ENCODE measurements around the gene KIAA0232.

KIAA0232 gene

DNA sequence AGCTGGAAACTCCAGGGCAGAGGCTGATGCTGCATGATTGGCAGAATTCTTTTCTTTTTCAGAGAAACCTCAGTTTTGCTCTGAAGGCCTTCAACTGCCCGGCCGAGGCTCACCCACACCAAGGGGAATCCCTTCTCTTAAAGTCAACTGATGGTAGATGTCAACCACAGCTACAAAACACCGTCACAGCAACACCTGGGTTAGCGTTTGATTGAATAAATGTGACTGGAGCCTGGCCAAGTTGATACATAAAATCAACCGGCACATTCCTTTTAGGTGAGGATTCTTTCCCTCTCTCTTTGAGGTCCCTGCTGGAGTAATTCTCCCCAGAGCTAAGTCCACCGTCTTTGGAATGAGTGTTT, 15.2 kb upstream of the KIAA0232 start:
- no peak for DNase-seq (ENCODE audit: insufficient read length, low spot score)
- no peak for FAIRE-seq
- TF ChIP-seq TAF1 (IDR thresholded peaks at IDR 0.05; ENCODE audit: low read depth, low read length) (no peak), POLR2AphosphoS5 (IDR thresholded peaks at IDR 0.05; ENCODE audit: low read depth, low read length) (no peak), PAX5 (IDR thresholded peaks at IDR 0.05; ENCODE audit: insufficient read depth, low read length, severe bottlenecking) (no peak), POLR2A (IDR thresholded peaks at IDR 0.05; ENCODE audit: low read depth, low read length) (no peak), POU2F2 (IDR thresholded peaks at IDR 0.05; ENCODE audit: low read depth, low read length) (no peak), SPI1 (IDR thresholded peaks at IDR 0.05; ENCODE audit: low read depth, low read length) (no peak)

DNA sequence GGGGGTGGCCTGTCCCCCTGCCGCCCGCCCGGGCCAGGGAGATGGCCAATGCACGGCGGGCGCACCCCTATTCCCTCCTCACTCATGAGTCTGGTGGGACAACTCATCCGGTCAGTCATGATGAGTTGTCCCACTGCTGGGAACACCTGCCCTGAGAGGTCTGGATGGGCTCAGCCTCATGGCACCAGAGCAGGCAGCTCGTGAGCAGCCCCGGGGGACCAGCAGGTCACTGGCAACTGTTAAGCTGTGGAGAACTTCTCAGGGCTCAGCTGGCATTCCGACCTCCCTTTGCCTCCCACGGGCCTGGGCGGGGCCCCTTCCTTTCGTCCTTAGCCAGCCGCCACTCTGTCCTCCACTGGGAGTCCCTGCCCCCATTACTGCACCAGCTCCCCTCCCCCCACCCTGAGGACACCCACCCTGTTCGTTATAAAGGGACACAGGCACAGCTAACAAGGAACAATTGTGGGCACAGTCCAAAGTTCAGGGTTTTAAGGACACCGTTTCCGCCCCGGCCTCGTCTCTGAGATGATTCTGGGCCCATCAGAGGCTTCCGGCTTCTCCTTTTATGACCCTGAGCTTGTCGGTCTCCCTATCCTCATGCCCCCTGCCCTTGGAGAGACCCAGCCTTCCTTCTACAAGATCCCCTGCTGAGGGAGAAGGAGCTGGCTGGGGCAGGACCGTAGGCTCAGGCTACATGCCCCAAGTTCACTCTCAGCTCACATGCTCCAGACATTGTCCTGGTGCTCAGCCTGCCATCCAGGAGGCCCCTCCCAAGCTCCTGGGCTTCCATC, 14.6 kb upstream of the KIAA0232 start:
- FAIRE-seq (no peak), DNase-seq (ENCODE audit: insufficient read length, low spot score) (no peak)
- TF ChIP-seq POLR2A (IDR thresholded peaks at IDR 0.05; ENCODE audit: low read depth, low read length) (no peak), POU2F2 (IDR thresholded peaks at IDR 0.05; ENCODE audit: low read depth, low read length) (no peak), TAF1 (IDR thresholded peaks at IDR 0.05; ENCODE audit: low read depth, low read length) (no peak), SPI1 (IDR thresholded peaks at IDR 0.05; ENCODE audit: low read depth, low read length) (no peak), POLR2AphosphoS5 (IDR thresholded peaks at IDR 0.05; ENCODE audit: low read depth, low read length) (no peak), PAX5 (IDR thresholded peaks at IDR 0.05; ENCODE audit: insufficient read depth, low read length, severe bottlenecking) (no peak)

DNA sequence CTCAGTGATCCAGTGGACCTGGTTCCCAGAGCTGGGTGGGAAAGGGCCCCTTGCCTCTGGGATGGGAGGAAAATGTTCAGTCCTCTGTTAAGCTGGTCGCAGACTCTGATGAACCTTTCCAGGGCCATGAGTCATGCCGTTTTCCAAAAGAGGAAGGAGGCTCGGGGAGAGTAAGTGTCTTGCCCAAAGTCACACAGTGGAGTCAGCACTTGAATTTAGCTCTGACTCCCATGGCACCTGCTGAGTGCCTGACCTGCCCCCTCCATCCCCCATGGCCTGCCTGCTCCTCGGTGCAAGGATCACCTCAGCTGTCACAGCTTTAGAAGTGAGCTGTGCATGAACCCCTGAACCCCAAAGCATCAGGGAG, 14.0 kb upstream of the KIAA0232 start:
- no peak for FAIRE-seq
- DNase-seq (ENCODE audit: insufficient read length, low spot score): no peak
- no peak for TF ChIP-seq POU2F2 (IDR thresholded peaks at IDR 0.05; ENCODE audit: low read depth, low read length)
- TF ChIP-seq POLR2A (IDR thresholded peaks at IDR 0.05; ENCODE audit: low read depth, low read length): no peak

DNA sequence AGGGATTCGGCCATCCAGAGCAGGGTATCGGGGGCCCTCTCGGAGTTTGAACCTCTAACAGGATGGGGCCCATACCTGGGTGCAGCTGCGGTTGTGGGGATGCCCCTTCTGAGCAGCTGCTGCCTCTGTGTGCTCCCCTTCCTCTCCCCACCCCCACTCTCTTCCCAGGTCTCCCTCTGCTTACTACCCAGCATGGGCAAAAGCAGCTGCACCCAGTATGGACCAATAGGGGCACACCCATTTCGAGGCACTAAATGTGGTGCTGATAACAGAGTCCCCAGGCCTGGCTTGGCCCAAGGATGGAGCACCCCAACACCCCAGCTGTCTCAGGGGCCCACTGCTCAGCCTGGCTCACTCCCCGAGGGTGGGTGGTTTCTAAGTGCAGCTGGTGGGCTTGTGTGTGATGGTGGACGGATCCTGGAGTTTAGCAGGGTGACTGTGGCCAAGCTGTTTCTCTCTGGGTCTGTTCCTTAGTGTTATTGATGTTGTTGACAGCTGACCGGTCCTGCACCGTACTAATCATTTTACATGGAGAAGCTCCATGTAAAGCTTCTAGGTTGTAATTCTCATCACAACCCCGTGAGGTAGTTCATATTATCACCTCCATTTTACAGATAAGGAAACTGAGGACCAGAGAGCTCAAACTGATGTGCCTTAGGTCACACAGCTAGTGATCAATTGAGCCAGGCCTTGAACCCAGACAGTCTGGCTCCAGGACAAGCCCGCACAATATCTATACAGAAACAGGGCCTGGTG, 13.1 kb upstream of the KIAA0232 start:
- TF ChIP-seq PAX5 (IDR thresholded peaks at IDR 0.05; ENCODE audit: insufficient read depth, low read length, severe bottlenecking) (no peak), TAF1 (IDR thresholded peaks at IDR 0.05; ENCODE audit: low read depth, low read length) (no peak), POU2F2 (IDR thresholded peaks at IDR 0.05; ENCODE audit: low read depth, low read length) (no peak)
- no peak for DNase-seq (ENCODE audit: insufficient read length, low spot score)
- FAIRE-seq: peak; percentile 13

DNA sequence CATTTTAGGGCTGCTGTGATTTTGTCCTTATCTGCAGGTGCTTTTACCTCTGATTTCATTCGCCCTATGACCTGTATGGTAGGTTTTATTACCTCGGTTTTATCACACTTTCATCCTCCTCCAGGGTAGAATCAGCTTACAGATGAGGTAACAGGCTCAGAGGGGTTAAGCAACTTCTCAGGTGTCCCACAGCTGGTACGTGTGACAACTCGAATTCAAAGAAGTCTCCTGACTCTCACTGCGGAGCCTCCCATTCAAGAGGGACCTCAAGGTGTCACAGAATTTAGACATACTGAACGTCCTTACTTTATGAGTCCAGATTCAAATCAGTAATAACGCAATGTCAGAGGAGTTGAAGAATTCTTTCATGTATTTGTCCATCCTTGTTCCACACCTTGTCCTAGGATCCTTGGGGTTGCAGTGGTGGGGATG, 12.5 kb upstream of the KIAA0232 start:
- TF ChIP-seq SPI1 (IDR thresholded peaks at IDR 0.05; ENCODE audit: low read depth, low read length) (no peak), POLR2AphosphoS5 (IDR thresholded peaks at IDR 0.05; ENCODE audit: low read depth, low read length) (no peak), TAF1 (IDR thresholded peaks at IDR 0.05; ENCODE audit: low read depth, low read length) (no peak), PAX5 (IDR thresholded peaks at IDR 0.05; ENCODE audit: insufficient read depth, low read length, severe bottlenecking) (no peak), POLR2A (IDR thresholded peaks at IDR 0.05; ENCODE audit: low read depth, low read length) (no peak), POU2F2 (IDR thresholded peaks at IDR 0.05; ENCODE audit: low read depth, low read length) (no peak)
- FAIRE-seq (no peak), DNase-seq (ENCODE audit: insufficient read length, low spot score) (no peak)

DNA sequence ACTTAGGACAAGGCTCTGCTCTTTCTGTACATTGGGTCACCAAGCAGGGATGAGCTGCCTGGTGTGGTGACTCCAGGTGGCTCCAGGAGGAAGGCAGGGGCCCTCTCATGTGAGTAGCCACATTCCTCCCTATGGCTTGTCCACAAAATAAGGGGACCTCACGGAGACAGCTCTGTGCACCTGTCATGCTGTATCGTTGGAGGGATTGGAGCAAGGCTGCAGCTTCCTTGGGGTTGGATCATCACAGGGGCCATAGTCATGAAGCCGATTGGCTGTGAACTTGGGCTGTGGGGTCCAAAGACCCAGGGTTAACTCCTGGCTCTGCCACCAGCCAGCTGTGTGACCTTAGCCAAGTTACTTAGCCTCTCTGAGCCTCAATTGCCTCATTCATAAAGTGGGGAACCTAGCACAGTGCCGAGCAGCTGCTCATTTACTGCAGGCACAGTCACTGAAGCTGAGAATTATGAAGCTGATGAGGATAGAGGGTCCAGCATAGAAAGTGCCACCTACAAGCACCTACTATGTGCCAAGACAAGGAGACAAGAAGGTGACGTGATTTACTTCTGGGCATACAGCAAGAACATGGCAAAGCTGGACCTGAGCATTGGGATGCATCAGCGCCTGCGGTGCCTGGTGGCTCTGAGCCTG, 11.8 kb upstream of the KIAA0232 start:
- TF ChIP-seq POLR2AphosphoS5 (IDR thresholded peaks at IDR 0.05; ENCODE audit: low read depth, low read length) (no peak), SPI1 (IDR thresholded peaks at IDR 0.05; ENCODE audit: low read depth, low read length) (no peak), TAF1 (IDR thresholded peaks at IDR 0.05; ENCODE audit: low read depth, low read length) (no peak), POLR2A (IDR thresholded peaks at IDR 0.05; ENCODE audit: low read depth, low read length) (no peak), PAX5 (IDR thresholded peaks at IDR 0.05; ENCODE audit: insufficient read depth, low read length, severe bottlenecking) (no peak), POU2F2 (IDR thresholded peaks at IDR 0.05; ENCODE audit: low read depth, low read length) (no peak)
- DNase-seq (ENCODE audit: insufficient read length, low spot score) (no peak), FAIRE-seq (no peak)

DNA sequence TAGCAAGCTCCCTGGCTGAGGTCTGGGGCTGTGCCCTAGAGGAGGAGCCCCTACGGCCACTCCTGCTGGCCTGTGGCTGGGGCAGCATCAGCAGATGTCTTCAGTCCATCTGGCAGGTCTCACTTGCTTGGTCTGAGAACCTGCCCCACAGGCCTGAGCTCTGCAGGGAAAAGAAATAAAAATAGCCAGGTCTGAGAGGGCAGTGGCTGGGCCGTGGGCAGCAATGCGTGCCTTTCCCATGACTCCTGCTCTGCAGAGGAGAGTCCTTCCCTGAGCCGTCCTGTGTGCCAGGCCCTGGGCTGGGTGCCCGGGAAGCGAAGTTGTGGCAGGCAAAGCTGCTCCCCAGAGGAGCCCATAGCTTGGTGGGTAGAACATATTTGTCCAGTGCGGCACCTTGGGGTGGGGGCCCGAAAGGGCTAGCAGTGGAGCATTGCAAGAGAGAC, 11.3 kb upstream of the KIAA0232 start:
- no peak for DNase-seq (ENCODE audit: insufficient read length, low spot score)
- no peak for TF ChIP-seq TAF1 (IDR thresholded peaks at IDR 0.05; ENCODE audit: low read depth, low read length)
- no peak for TF ChIP-seq POLR2AphosphoS5 (IDR thresholded peaks at IDR 0.05; ENCODE audit: low read depth, low read length)
- TF ChIP-seq POLR2A (IDR thresholded peaks at IDR 0.05; ENCODE audit: low read depth, low read length): no peak
- TF ChIP-seq POU2F2 (IDR thresholded peaks at IDR 0.05; ENCODE audit: low read depth, low read length): no peak
- no peak for TF ChIP-seq PAX5 (IDR thresholded peaks at IDR 0.05; ENCODE audit: insufficient read depth, low read length, severe bottlenecking)
- TF ChIP-seq SPI1 (IDR thresholded peaks at IDR 0.05; ENCODE audit: low read depth, low read length): no peak
- FAIRE-seq: no peak

DNA sequence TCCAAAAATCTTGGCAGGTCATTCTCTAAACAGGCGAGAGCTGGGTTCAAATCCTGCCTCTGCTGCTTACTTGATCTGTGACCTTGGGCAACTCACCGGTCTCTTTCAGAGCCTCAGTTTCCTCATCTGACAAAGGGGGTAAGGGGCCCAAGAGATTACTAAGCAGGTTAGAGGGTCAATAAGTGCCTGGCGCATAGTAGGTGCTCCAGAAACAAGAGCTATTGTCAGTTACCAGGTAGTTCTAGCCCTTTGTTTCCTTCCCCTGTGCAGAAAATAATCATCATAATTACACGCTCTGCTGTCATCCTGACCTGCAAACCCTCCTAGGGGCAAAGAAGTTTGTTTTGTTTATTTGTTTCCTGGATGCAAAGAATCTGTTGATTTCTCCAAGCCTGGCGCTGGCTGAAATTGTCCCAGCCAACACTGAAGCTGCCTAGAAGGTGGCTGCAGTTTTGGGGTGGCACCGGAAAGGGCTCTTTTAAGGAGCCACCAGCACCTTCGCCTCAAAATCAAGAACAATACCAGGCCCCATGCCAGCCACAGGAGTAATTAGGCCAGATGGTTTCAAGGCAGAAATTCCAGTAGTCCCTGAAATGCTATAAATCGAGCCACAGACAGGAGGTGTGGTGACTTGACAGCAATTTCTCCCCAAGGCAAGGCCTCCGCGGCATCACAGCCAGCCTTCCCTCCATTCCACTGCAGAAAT, 10.2 kb upstream of the KIAA0232 start:
- TF ChIP-seq PAX5 (IDR thresholded peaks at IDR 0.05; ENCODE audit: insufficient read depth, low read length, severe bottlenecking): no peak
- TF ChIP-seq POLR2A (IDR thresholded peaks at IDR 0.05; ENCODE audit: low read depth, low read length): no peak
- no peak for TF ChIP-seq POU2F2 (IDR thresholded peaks at IDR 0.05; ENCODE audit: low read depth, low read length)
- TF ChIP-seq POLR2AphosphoS5 (IDR thresholded peaks at IDR 0.05; ENCODE audit: low read depth, low read length): no peak
- no peak for TF ChIP-seq TAF1 (IDR thresholded peaks at IDR 0.05; ENCODE audit: low read depth, low read length)
- TF ChIP-seq SPI1 (IDR thresholded peaks at IDR 0.05; ENCODE audit: low read depth, low read length): no peak
- DNase-seq (ENCODE audit: insufficient read length, low spot score): no peak
- FAIRE-seq: no peak

DNA sequence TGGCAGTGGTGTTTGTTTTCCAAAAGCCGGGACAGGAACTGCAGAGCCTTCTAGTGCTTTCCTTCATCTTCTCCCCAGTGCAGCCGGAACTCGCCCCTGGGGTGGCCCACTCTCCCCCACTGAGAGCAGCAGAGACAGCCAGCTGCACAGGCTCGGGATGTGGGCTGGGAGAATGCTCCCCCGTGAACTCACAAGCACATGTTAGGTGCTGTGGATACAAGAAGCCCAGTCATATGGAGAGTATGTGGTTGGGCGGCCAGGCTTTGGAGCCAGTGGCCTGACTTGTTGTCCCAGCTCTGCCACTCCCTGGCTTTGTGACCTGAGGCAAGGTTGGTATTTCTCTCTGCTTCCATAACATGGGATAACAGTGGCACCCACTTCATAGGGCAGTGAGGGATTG, 9.4 kb upstream of the KIAA0232 start:
- TF ChIP-seq POU2F2 (IDR thresholded peaks at IDR 0.05; ENCODE audit: low read depth, low read length): no peak
- no peak for TF ChIP-seq POLR2A (IDR thresholded peaks at IDR 0.05; ENCODE audit: low read depth, low read length)
- no peak for TF ChIP-seq POLR2AphosphoS5 (IDR thresholded peaks at IDR 0.05; ENCODE audit: low read depth, low read length)
- no peak for TF ChIP-seq SPI1 (IDR thresholded peaks at IDR 0.05; ENCODE audit: low read depth, low read length)
- no peak for TF ChIP-seq PAX5 (IDR thresholded peaks at IDR 0.05; ENCODE audit: insufficient read depth, low read length, severe bottlenecking)
- TF ChIP-seq TAF1 (IDR thresholded peaks at IDR 0.05; ENCODE audit: low read depth, low read length): no peak
- DNase-seq (ENCODE audit: insufficient read length, low spot score): no peak
- no peak for FAIRE-seq

Measured in GM12891 (cell line).